HepG2 (cell line): ENCODE results near the gene MXRA7. TPM values are rescaled to one million over a fixed set of nuclear protein-coding genes. Genes with fewer than 3 reads are reported as not detected.

Experiments used
- AHR ChIP-seq: IDR thresholded peaks from 2 replicates; pipeline ENCODE4 v1.6.1; 2018; ENCODE audit warnings: missing genetic modification reagents, missing compliant biosample characterization
- CREB3 ChIP-seq: sonication (generic); formaldehyde crosslinking; IDR thresholded peaks from 2 replicates; pipeline ENCODE4 v1.5.0; 2020; ENCODE audit warnings: missing genetic modification reagents
- SCMH1 ChIP-seq: sonication (generic); formaldehyde crosslinking; IDR thresholded peaks from 2 replicates; pipeline ENCODE4 v1.9.0; 2021; ENCODE audit warnings: missing genetic modification reagents, mild to moderate bottlenecking, borderline replicate concordance
- SP2 ChIP-seq: sonication (generic); formaldehyde crosslinking; IDR thresholded peaks from 2 replicates; pipeline ENCODE4 v1.5.1; 2020; ENCODE audit warnings: mild to moderate bottlenecking, missing genetic modification reagents
- TERF1 ChIP-seq: sonication (generic); formaldehyde crosslinking; IDR thresholded peaks from 2 replicates; pipeline ENCODE4 v1.8.0; 2022; ENCODE audit warnings: mild to moderate bottlenecking, missing genetic modification reagents, moderate library complexity
- THRA ChIP-seq: sonication (generic); formaldehyde crosslinking; IDR thresholded peaks from 2 replicates; pipeline ENCODE4 v1.4.0; 2020; ENCODE audit warnings: missing genetic modification reagents, borderline replicate concordance
- ZBTB14 ChIP-seq: sonication (generic); formaldehyde crosslinking; IDR thresholded peaks from 2 replicates; pipeline ENCODE4 v1.4.0; 2020; ENCODE audit warnings: missing genetic modification reagents
- ZBTB25 ChIP-seq: IDR thresholded peaks from 2 replicates; pipeline ENCODE4 v1.6.1; 2018; ENCODE audit warnings: missing genetic modification reagents
- ZFP90 ChIP-seq: sonication (generic); formaldehyde crosslinking; IDR thresholded peaks from 2 replicates; pipeline ENCODE4 v1.8.0; 2022; ENCODE audit warnings: missing genetic modification reagents, mild to moderate bottlenecking, inconsistent platforms, borderline replicate concordance
- ZNF121 ChIP-seq: sonication (generic); formaldehyde crosslinking; IDR thresholded peaks from 2 replicates; pipeline ENCODE4 v1.5.0; 2020; ENCODE audit warnings: mild to moderate bottlenecking, missing genetic modification reagents
- ZNF318 ChIP-seq: sonication (generic); formaldehyde crosslinking; IDR thresholded peaks from 2 replicates; pipeline ENCODE4 v1.4.0; 2020; ENCODE audit warnings: mild to moderate bottlenecking, missing genetic modification reagents
- ZNF607 ChIP-seq: sonication (generic); formaldehyde crosslinking; IDR thresholded peaks from 2 replicates; pipeline ENCODE4 v1.5.1; 2020; ENCODE audit warnings: missing genetic modification reagents, mild to moderate bottlenecking, borderline replicate concordance
- ZNF768 ChIP-seq: sonication (generic); formaldehyde crosslinking; IDR thresholded peaks from 2 replicates; pipeline ENCODE4 v1.4.0; 2020; ENCODE audit warnings: missing genetic modification reagents
- polyA plus RNA-seq, 8 experiments: library from polyadenylated mRNA; depleted of rRNA in 3 of 8; stranded (reverse) in 7 of 8; unstranded in 1 of 8; fragments of >200 nt; fragmentation: Illumina TruSeq in 4 of 8; extraction: Trizol in 4 of 8; gene quantifications; 2 replicates each; pipeline versions ENCODE4 v1.2.1 to v1.2.3, GENCODE V29; 2011 to 2016; ENCODE audit warnings: low read depth in 4 of 8, missing spikeins in 1 of 8, mixed read lengths in 1 of 8; ENCODE audit not compliant: insufficient read depth in 1 of 8
- total RNA-seq, 5 experiments: library from RNA; depleted of rRNA; stranded (reverse); fragments of >200 nt; fragmentation: Illumina TruSeq; extraction: Trizol; gene quantifications; 2 replicates each; pipeline ENCODE4 v1.2.3, GENCODE V29; 2016; ENCODE audit warnings: low read depth in 1 of 5

The MXRA7 gene
- total and polyA plus RNA-seq, 2 of the 13 experiments (the other 11 are each of a cell fraction or from before 2014, with no cell fraction given) = 44.8 to 112 TPM

GRCh38 chr17:76737082-76737675 is 26.4 kb upstream of the MXRA7 start, which contains the start of gene SRSF2 (continued):
- TF ChIP-seq ZNF607 = peak; percentile 10
- TF ChIP-seq TERF1 (CRISPR knock-in tag) = no peak; the same call in 1 of the 2 replicates
- TF ChIP-seq SCMH1 (CRISPR knock-in tag) = no peak
- TF ChIP-seq ZNF121 = no peak
- TF ChIP-seq AHR (CRISPR knock-in tag) = peak; percentile 95
- peak; percentile 86 for TF ChIP-seq ZFP90
- TF ChIP-seq ZNF318 = peak; percentile 56; the same call in 1 of the 2 replicates
- TF ChIP-seq SP2 (CRISPR knock-in tag) = peak; percentile 74
- TF ChIP-seq CREB3 (CRISPR knock-in tag) = peak; percentile 86; the same call in 1 of the 2 replicates
- TF ChIP-seq THRA (CRISPR knock-in tag) = peak; percentile 86
- TF ChIP-seq ZBTB25 = peak; percentile 84
- peak; percentile 40; the same call in 1 of the 2 replicates for TF ChIP-seq ZBTB14 (CRISPR knock-in tag)
- peak; percentile 83 for TF ChIP-seq ZNF768 (CRISPR knock-in tag)
